ENCODE data around the gene PEX10. TPM values are rescaled to one million over a fixed set of nuclear protein-coding genes. Genes with fewer than 3 reads are reported as not detected.

The PEX10 gene
- total and polyA plus RNA-seq, 2 of the 8 experiments (the other 6 are each of a cell fraction or from before 2014, with no cell fraction given): 24.3 to 26.9 TPM

DNA sequence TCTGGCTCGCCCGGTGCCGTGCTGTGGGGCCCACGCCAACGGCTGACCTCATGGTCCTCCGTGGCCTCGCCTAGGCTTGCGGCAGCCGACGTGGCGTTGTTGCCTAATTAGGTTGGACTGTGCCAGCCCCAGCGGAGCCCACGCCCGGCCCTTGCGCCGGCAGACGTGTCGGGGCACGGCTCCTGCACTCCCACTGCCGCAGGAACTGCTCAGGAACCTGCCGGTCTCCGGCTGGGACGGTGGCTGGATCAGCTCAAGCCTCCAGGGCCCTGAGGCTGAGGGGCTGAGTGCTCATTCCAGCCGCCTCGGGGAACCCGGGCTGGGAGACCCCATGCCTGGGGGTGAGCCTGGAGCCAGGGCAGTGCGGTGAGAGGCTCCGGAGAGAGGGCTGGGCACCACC is 16.1 kb upstream of the PEX10 start (continued):
- TF ChIP-seq, protein P1, sequence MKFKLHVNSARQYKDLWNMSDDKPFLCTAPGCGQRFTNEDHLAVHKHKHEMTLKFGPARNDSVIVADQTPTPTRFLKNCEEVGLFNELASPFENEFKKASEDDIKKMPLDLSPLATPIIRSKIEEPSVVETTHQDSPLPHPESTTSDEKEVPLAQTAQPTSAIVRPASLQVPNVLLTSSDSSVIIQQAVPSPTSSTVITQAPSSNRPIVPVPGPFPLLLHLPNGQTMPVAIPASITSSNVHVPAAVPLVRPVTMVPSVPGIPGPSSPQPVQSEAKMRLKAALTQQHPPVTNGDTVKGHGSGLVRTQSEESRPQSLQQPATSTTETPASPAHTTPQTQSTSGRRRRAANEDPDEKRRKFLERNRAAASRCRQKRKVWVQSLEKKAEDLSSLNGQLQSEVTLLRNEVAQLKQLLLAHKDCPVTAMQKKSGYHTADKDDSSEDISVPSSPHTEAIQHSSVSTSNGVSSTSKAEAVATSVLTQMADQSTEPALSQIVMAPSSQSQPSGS (IDR thresholded peaks at IDR 0.05; ENCODE audit: low read length): no peak
- TF ChIP-seq, protein P2, sequence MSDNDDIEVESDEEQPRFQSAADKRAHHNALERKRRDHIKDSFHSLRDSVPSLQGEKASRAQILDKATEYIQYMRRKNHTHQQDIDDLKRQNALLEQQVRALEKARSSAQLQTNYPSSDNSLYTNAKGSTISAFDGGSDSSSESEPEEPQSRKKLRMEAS (IDR thresholded peaks at IDR 0.05): no peak
- no peak for TF ChIP-seq TAF1 (IDR thresholded peaks at IDR 0.05; ENCODE audit: low read depth, low read length)
- TF ChIP-seq RXRA (IDR thresholded peaks at IDR 0.05; ENCODE audit: insufficient read depth, low read depth, low read length): no peak
- TF ChIP-seq SIN3A (conservative IDR thresholded peaks at IDR 0.05 in 1 of 2, IDR thresholded peaks at IDR 0.05 in 1 of 2; ENCODE audit: low read depth in 1 of 2, low read length in 2 of 2): no peak
- no peak for TF ChIP-seq GABPA (IDR thresholded peaks at IDR 0.05; ENCODE audit: borderline replicate concordance, insufficient read depth, low read length)

Data from H1 (cell line).